HG03439 (cell line): ENCODE measurements around the gene NEFH.

ENCODE experiments used
- ATAC-seq: cut with Tn5 transposase; IDR thresholded peaks from one replicate; pipeline ENCODE4 v1.9.1; 2021; ENCODE audit warnings: mild to moderate bottlenecking, moderate library complexity; ENCODE audit not compliant: unreplicated experiment

The NEFH gene

GRCh38 chr22:29539105-29539504, 59.1 kb downstream of the NEFH start:
- ATAC-seq = no peak
